Daoy (cell line): ENCODE data around the gene PANX2. TPM values are rescaled to one million over a fixed set of nuclear protein-coding genes. Genes with fewer than 3 reads are reported as not detected.
"Not testable (repeated sequence)": the region's sequence is repeated elsewhere in the genome, so short reads cannot be mapped to it uniquely, and the experiment has no call there.

Experiments
- DNase-seq: peaks from one replicate; pipeline ENCODE4 v3.0.0-alpha.2; 2015; ENCODE audit warnings: low read depth
- total RNA-seq: library from RNA; depleted of rRNA; stranded (reverse); fragments of >200 nt; shearing (Covaris generic); gene quantifications from 2 replicates; pipeline ENCODE4 v1.2.3, GENCODE V29; 2014; rRNA removed

Gene PANX2, protein sequence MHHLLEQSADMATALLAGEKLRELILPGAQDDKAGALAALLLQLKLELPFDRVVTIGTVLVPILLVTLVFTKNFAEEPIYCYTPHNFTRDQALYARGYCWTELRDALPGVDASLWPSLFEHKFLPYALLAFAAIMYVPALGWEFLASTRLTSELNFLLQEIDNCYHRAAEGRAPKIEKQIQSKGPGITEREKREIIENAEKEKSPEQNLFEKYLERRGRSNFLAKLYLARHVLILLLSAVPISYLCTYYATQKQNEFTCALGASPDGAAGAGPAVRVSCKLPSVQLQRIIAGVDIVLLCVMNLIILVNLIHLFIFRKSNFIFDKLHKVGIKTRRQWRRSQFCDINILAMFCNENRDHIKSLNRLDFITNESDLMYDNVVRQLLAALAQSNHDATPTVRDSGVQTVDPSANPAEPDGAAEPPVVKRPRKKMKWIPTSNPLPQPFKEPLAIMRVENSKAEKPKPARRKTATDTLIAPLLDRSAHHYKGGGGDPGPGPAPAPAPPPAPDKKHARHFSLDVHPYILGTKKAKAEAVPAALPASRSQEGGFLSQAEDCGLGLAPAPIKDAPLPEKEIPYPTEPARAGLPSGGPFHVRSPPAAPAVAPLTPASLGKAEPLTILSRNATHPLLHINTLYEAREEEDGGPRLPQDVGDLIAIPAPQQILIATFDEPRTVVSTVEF
- 0.48 and 1.5 TPM in 2 replicates for total RNA-seq

DNA sequence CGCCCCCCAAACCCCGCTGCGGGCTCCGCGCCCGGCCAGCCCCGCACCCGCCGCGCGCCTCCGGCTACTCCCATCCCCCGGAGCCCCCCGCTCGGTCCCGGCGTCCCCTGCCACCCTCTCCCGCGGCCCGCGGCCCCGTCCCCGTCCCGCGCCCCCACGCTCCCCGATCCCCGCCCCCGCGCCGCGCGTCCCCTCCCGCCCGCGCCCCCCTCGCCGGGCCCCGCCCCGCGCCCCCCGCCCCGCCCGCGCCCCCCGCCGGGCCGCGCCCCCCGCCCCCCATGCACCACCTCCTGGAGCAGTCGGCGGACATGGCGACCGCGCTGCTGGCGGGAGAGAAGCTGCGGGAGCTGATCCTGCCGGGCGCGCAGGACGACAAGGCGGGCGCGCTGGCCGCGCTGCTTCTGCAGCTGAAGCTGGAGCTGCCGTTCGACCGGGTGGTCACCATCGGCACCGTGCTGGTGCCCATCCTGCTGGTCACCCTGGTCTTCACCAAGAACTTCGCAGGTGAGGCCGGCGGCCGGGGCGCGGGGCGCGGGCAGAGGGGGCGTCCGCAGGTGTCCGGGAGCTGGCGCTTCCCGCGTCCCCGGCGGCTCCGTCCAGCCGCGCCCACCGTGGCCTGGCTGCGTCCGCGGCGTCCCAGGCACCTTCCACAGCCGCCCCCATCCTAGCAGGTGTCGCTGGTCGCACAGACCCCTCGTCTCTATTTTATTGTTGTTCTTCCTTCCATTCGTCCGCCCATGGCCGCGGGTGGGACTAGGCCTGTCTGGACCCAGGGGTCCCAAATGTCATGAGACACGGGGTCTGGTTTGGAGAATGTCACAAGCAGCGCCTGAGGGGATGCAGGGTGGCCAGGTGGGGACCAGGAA is at the start of gene PANX2:
Gene PANX2 (plus strand): TSS at position 279 of the 866 bp plus-strand sequence. CDS start 0 bp downstream, at position 279.
- DNase-seq = peak; percentile 46

DNA sequence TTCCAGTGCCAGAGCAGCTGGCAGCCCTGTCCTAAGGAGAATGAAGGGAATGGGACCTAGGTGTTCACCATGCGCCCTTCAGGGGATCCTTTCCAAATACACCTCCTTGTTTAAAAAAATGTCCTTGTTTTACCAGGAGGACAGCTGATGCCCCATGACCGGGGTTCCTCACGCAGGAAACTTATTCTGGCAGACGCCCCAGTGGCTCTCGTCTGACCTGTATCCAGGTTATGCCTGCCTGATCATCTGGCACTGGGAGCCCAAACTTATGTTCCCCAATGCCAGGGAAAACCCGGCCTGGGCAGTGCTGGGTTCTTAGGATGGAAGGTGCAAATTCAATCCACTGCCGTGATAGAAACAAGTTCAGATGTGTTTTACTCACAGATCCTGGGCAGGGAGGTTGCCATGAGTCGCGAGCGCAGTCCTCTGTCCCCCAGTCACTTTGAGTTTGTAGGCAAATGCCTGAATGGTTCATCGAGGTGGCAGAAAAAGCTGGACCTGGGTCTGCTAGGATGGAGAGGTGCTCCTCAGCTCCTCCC is 49.3 kb upstream of the PANX2 start:
- no peak for DNase-seq

DNA sequence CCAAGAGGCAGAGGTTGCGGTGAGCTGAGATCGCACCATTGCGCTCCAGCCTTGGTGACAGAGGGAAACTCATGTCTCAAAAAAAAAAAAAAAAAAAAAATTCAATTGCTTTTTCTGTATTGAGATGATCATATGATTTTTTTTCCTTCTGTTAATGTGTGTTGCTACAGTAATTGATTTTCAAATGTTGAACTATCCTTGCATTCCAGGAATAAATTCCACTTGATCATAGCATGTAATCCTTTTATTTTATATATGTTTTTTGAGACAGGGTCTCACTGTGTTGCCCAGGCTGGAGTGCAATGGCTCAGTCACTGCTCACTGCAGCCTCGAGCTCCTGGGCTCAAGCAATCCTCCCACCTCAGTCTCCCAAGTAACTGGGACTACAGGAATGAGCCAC is 47.4 kb upstream of the PANX2 start:
- DNase-seq = no peak

DNA sequence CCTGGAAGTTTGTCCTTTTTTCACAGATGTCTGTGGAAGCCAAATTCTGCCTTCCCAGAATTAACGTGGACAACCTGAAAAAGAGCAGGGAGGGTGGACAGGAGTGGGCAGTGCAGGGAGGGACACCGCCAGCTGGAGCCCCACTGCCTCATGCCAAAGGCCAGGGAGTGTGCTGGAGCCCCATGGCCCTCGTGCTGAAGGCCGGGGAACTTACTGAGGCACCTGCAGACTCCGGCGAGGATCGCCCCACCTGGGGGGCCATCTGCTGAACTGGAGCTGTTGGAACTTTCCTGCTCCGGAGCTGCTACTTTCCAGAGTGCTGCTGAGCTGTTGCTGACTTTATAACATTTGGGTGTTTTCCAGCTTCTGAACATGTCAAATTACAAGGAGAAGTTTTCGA is 45.5 kb upstream of the PANX2 start:
- no peak for DNase-seq

DNA sequence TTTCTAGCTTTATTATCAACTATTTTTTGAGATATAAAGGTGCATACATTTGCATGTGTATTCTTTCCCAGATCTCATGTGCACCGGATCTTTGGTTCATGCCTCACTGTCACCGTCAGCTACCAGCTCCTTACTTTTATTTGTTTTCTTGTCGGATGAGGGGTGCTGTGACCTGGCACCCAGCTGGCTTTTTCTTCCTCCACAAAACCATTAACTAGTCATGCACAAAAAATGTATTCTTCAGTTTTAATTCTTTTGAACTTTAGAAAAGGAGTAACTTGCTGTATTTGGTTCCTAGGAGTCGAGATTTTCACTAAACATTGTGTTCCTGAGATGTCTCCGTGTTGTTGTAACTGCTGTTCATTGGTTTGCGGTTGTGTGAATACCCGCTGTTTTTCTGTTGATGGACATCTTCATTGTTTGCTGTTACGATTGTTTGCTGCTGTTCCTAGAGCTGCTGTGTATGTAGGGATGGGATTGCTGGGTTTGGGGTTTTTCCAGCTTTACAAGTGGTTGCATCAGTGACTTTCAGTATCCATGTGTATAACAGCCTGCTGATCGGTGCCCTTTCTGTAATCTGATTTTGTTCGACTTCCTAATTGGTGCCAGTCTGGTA is 41.3 kb upstream of the PANX2 start:
- no peak for DNase-seq

DNA sequence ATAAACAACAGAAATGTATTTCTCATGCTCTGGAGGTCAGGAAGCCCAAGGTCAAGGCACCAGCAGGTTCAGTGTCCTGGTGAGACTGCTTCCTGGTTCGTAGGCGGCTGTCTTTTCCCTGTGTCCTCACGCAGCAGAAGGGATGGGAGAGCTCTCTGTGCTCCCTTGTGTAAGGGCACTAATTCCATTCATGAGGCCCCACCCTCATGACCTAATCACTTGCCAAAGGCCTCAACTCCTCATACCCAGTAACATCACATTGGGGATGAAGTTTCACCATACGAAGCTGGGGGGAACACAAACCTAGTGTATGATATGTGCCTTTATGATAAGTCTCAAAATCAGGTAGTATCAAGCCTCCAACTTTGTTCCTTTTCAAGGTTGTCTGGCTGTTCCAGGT is 38.6 kb upstream of the PANX2 start:
- no peak for DNase-seq

DNA sequence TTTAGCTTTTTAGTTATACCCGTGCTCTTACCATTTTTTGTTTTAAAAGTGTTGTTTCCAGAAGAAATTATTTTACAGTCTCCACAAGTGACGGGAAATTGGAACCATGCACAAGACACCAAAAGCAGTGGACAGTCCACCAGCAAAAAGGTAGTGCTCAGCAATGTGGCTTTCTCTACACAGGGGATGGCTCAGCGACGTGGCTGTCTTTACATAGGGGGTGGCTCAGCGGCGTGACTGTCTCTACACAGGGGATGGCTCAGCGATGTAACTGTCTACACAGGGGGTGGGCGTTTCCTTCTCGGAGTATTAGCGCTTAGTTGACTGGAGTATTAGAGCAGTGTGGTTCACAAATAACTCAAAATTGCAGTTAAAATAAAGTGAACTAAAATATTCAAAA is 36.0 kb upstream of the PANX2 start:
- no peak for DNase-seq

DNA sequence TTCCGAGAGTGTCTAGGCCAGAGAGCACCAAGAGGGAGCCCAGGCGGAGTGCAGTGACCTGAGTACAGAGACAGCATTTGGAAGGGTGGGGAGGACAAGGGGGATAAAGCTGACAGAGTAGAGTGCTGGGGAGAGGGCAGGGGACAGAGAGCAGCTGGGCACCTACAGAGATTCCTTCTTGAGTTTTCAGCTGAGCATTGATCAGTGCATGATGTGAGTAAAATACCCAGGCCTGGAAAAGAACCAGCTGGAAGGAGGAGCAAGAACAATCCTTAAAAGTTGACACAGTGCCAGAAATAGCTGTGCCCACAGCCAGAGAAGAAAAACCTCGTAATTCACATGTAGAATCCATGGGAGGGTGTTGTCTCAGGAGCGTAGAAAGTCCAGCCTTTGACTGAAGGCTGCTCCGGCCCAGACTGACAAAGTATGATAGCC is 33.9 kb upstream of the PANX2 start:
- no peak for DNase-seq

DNA sequence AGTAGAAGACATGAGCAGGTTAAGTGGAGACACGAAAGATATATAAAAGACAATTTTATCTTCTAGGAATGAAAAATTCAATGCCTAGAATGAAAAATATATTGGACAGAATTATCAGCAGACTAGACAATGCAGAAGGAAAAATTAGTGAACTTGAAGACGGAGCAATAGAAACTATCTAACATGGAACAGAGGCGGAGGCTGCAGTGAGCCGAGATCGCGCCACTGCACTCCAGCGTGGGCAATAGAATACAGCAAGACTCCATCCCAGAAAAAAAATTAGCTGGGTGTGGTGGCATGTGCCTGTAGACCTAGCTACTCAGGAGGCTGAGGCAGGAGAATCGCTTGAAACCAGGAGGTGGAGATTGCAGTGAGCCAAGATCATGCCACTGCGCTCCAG is 33.3 kb upstream of the PANX2 start:
- DNase-seq = not testable (repeated sequence)

DNA sequence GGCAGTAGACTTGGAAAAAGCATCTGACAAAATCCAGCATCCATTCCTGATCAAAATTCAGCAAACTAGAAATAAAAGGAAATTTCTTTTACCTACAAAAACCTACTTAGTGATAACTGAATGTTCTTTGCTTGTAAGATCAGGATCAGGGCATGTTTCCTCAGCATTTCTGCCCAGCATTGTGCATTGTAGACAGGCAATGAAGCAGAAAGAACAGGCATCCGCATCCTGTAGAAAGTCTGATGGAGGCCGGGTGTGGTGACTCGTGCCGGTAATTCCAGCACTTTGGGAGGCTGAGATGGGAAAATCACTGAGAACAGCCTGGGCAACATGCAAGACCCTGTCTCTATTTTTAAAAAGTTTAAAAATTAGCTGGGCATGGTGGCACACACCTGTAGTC is 32.5 kb upstream of the PANX2 start:
- no peak for DNase-seq

DNA sequence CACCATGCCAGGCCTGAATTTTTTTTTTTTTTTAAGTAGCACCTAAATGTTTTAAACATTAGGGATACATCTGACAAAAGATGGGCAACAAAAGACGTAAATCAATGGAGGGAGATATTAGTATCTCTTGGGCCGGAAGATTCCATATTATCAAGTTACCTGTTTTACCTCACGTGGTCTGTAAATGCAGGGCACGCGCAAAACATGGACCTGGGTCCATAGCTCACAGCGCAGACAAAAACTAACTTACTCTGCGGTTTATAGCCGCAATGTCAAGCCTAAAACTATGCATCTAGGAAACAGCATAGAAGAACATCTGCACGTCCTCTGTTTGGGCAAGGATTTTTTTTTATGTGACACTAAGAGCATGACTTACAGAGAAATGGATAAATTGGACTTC is 31.5 kb upstream of the PANX2 start:
- DNase-seq = no peak

DNA sequence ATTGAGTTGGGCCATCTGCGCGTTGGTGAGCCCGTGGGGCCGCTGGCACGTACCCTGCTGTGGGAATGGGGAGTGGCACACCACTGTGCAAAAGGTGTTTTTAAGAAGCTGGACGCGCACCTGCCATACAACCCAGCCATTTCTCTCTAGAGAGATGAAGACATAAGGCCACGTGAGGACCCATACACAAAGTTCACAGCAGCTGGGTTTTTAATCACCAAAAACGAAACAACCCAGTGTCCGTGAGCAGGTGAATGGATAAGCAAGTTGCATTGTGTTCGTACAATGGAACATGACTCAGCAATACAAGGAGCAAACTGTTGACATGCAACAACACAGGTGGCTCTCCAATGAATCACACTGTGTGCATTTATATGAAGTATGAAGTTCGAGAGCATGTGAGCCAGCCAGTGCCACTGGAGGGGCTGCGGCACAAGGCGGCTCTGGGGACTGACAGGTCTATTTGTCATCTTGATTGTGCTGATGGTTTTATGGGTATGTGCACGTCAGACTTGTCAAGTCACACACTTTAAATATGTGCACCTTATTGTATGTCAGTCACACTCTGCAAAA is 30.6 kb upstream of the PANX2 start:
- no peak for DNase-seq

DNA sequence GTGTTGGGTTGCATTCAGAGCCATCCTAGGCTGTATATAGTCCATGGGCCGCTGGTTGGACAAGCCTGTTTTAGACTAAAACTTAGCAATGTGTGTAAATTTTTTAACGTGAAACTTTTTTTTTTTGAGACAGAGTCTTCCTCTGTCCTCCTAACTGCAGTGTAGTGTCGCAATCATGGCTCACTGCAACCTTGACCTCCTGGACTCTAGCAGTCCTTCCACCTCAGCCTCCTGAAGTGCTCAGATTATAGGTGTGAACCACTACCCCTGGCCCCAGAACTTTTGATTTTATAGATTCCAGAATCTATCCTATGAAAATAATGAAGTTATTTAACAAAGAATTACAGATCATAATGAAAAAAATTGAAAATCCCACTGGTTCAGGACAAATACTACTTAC is 29.9 kb upstream of the PANX2 start:
- DNase-seq = no peak

DNA sequence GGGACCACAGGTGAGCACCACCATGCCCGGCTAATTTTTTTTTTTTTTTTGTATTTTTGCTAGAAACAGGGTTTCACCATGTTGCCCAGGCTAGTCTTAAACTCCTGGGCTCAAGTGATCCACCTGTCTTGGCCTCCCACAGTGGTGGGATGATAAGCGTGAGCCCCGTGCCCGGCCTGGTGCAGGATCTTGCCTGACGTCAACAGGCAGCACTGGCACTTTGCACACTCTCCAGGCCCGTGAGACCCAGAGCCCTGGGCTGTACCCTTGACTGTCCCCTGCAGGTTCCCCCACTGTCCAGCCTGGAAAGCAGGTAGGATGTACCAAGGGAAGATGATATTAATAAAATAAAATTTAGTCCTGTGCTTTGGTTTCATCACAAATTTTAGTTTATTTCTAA is 29.1 kb upstream of the PANX2 start:
- no peak for DNase-seq

DNA sequence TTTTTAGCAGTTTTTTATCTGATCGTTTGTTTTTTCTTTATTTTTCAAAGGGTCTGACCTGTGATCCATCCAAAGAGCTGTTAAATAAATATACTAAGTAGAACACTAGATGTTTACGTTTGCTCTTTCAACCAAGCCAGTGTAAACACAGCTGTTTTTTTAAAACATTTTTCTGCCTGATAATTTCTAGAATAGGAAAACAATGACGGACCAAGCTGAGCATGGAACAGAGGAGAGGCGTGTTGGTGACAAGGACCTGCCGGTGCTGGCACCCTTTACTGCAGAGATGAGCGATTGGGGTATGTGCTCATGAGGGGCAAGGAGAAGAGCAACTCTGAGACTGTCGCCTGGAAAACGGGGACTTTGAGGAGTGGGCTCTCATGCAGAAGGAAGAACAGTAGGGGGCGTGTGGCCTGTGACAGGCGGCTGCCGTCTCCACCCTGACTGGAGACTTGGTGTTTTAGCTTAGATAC is 28.6 kb upstream of the PANX2 start:
- no peak for DNase-seq

DNA sequence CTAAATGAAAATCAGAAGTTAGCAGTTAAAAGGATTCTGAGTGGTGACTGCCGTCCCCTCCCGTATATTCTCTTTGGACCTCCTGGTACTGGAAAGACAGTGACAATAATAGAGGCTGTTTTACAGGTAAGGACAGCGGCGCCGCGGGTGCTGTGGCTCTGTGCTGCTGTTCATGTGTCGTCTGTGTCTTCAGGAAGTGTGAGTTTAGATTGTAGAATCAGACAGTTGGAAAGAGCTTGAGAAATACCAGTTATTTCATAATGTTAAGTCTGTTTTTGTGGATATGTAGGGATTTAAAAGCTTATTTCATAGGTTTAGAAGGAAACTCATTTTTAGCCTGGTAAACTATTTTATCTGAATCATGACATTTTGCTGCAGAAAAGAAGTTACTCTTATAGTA is 27.4 kb upstream of the PANX2 start:
- DNase-seq = no peak

DNA sequence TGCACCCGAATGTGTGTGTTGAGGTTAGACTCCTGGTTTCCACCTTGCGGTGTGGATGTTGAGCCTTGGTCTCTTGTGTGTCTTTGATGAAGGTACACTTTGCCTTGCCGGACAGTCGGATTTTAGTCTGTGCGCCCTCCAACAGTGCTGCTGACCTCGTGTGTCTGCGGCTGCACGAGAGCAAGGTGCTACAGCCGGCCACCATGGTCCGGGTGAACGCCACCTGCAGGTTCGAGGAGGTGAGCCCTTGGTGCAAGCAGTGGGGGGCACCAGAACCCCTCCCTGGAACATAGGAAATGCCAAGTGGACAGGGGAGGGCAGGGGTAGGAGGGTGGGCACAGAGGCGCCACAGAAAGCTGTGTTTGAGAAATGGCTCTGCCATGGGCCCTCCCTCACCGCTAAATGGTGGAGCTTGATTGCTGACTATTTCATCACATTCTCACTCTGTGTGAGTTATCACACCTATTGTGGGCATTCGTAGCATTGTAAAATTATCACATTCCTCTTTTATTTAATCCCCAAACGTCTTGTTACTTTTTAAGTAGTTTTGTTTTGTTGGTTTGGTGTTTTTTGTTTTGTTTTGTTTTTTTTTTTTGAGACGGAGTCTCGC is 26.4 kb upstream of the PANX2 start:
- no peak for DNase-seq

DNA sequence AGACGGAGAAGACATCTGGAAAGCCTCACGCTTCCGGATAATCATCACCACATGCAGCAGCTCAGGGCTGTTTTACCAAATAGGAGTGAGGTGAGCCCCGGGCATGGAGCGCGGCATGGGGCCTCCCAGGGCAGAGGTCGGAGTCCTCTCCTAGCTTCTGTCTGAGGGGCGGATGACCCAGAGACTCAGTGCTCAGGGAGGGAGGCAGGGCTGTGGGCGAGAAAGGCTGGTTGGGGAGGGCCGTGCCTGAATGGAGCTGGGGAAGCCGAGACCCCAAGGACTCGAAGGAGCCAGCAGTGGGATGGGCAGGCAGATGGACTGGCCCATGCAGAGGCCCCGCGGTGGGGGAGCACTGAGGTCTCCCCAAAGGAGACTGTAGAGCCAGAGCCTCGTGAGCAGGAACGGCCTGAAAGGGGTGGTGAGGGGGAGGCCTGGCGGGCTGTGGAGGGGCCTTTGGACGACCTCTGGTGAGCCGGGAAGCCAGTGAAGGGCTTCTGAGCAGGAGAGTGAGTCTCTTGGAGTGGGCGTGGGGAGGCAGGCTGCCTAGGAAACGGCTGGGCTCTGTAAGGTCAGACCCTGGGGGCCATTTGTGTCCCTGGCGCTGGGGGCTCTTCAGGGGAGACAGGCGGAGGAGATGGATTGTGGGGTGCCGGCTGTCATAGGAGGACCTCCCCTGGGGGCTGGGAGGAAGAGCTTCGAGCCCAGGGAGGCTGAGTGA is 24.7 kb upstream of the PANX2 start:
- DNase-seq = no peak

DNA sequence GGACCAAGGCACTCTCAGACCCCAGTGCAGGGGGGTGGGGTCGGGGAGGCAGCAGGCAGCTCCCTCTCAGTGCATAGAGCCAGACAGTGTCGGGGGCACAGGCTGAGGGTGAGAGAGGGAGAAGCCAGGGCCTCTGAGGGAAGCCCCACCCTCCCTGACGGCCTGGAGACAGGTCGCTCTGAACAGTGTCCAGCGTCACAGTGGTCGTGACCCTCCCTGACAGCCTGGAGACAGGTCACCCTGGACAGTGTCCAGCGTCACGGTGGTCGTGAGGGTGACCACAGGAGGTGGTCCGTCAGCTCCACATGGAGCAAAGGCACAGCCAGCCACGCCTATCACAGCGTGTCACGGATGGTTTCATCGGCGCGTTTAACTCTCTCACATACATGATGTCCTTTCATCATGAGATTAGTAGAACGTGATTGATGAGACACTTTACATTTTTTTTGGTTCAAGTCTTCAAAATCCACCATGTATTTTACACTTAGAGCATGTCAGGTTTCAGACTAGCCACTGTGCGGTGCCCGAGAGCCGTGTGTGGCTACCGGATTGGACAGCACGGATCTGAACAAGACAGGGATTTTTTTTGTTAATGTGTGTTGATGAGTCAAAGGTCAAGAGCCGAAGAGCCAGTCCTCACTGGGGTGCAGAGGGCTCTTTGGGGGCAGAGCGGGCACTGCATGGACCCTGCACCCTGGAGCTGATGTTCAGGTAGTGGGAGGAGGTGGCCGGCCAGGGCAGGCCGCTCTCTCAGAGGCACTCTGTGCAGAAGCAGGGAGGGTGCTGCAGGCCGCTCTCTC is 23.9 kb upstream of the PANX2 start:
- DNase-seq = peak; percentile 72
